Mesothelial cell of epicardium (in vitro differentiated cells): Measurements from ENCODE around the gene GPANK1. TPM values are rescaled to one million over a fixed set of nuclear protein-coding genes. Genes with fewer than 3 reads are reported as not detected.

Source experiments
- DNase-seq, 2 experiments: peaks; one replicate each; pipeline ENCODE4 v3.0.0; 2021; ENCODE audit warnings: low spot score in 2 of 2; ENCODE audit not compliant: unreplicated experiment in 2 of 2
- H3K27ac Mint-ChIP-seq: 2 replicates; pipeline ENCODE4 v1.8.0; 2021; ENCODE audit warnings: mixed read lengths
- H3K27me3 Mint-ChIP-seq: 2 replicates; pipeline ENCODE4 v1.8.0; 2021; ENCODE audit warnings: low read depth, mixed read lengths
- H3K36me3 Mint-ChIP-seq: 2 replicates; pipeline ENCODE4 v1.8.0; 2021; ENCODE audit warnings: mixed read lengths
- H3K4me1 Mint-ChIP-seq: 2 replicates; pipeline ENCODE4 v1.8.0; 2021; ENCODE audit warnings: mixed read lengths
- H3K4me3 Mint-ChIP-seq: 2 replicates; pipeline ENCODE4 v1.8.0; 2021; ENCODE audit warnings: mild to moderate bottlenecking, moderate library complexity, mixed read lengths
- H3K9me3 Mint-ChIP-seq: 2 replicates; pipeline ENCODE4 v1.8.0; 2021; ENCODE audit warnings: mixed read lengths
- CTCF ChIP-seq: fragments of 200-600 bp; sonication (generic); IDR thresholded peaks from one replicate; pipeline ENCODE4 v1.5.0; 2021; ENCODE audit warnings: antibody characterized with exemption; ENCODE audit not compliant: unreplicated experiment
- microRNA-seq: library from miRNA; unstranded; fragments of <30 nt; microRNA quantifications from one replicate; pipeline ENCODE4 v1.2.0, GENCODE V29; 2021; ENCODE audit warnings: inconsistent platforms, mixed read lengths
- total RNA-seq: library from RNA; stranded (reverse); gene quantifications from 3 replicates; pipeline ENCODE4 v1.2.1, GENCODE V29; 2021

The GPANK1 gene
- total RNA-seq, 1 donor from 2014 or later: 14.8 TPM

- no peaks in the 10 kb centered on the region for H3K9me3 Mint-ChIP-seq
- peaks cover 35% of the 10 kb centered on the region for H3K4me1 Mint-ChIP-seq
- no peak overlapping the region for H3K4me3 Mint-ChIP-seq
- no peaks in the 10 kb centered on the region for H3K36me3 Mint-ChIP-seq
- H3K27me3 Mint-ChIP-seq: no peaks in the 10 kb centered on the region
- no peak for TF ChIP-seq CTCF
- peak overlapping the region; percentile 21 for H3K27ac Mint-ChIP-seq
- DNase-seq: no peak
These were observed 50.6 kb downstream of the GPANK1 start for GRCh38 chr6:31614075-31614619.

Small RNA genes within 50 kb of the gene (microRNA-seq; reads per million reads assigned to microRNA genes)
- gene MIR4646: 2.9 reads per million, percentile 3 among the genes with 10 or more reads in this experiment
- 3.2 reads per million, percentile 6 among the genes with 10 or more reads in this experiment for gene MIR6832

Other genes starting within 250 kb of the GPANK1 start
- 0.31 TPM in 1 of 3 replicates, not detected in the others for gene MICB, start 166.9 kb downstream of the GPANK1 start, total RNA-seq
- gene MCCD1, start 136.0 kb downstream of the GPANK1 start, total RNA-seq: not detected in 3 replicates
- 635 to 649 TPM (median 647 TPM) in 3 replicates for gene DDX39B, start 123.0 kb downstream of the GPANK1 start, total RNA-seq
- gene ATP6V1G2, start 118.4 kb downstream of the GPANK1 start, total RNA-seq: 2.2 to 2.7 TPM (median 2.5 TPM) in 3 replicates
- gene NFKBIL1, start 117.4 kb downstream of the GPANK1 start, total RNA-seq: 27.7 to 28.2 TPM (median 28.1 TPM) in 3 replicates
- gene LTA, start 92.7 kb downstream of the GPANK1 start, total RNA-seq: 0.16 to 0.18 TPM in 2 of 3 replicates, not detected in the other
- 0.52 to 0.60 TPM (median 0.60 TPM) in 3 replicates for gene TNF, start 89.4 kb downstream of the GPANK1 start, total RNA-seq
- gene LTB, start 82.6 kb downstream of the GPANK1 start, total RNA-seq: 0.32 TPM in 1 of 3 replicates, not detected in the others
- gene LST1, start 78.7 kb downstream of the GPANK1 start, total RNA-seq: 0.60 to 0.77 TPM in 2 of 3 replicates, not detected in the other
- gene NCR3, start 72.0 kb downstream of the GPANK1 start, total RNA-seq: not detected in 3 replicates
- 5.1 to 6.0 TPM (median 5.1 TPM) in 3 replicates for gene AIF1, start 49.8 kb downstream of the GPANK1 start, total RNA-seq
- gene PRRC2A, start 44.3 kb downstream of the GPANK1 start, total RNA-seq: 273 to 290 TPM (median 288 TPM) in 3 replicates
- gene BAG6, start 12.3 kb downstream of the GPANK1 start, total RNA-seq: 327 to 338 TPM (median 338 TPM) in 3 replicates
- 2.4 to 3.4 TPM (median 3.1 TPM) in 3 replicates for gene APOM, start 9.1 kb downstream of the GPANK1 start, total RNA-seq
- gene C6orf47, start 4.2 kb downstream of the GPANK1 start, total RNA-seq: 19.0 to 19.3 TPM (median 19.2 TPM) in 3 replicates
- 155 to 157 TPM (median 157 TPM) in 3 replicates for gene CSNK2B, start 1.1 kb upstream of the GPANK1 start, total RNA-seq
- gene LY6G5B, start 5.0 kb upstream of the GPANK1 start, total RNA-seq: 34.2 to 37.5 TPM (median 36.5 TPM) in 3 replicates
- 1.5 to 2.3 TPM (median 2.3 TPM) in 3 replicates for gene LY6G5C, start 16.1 kb upstream of the GPANK1 start, total RNA-seq
- 54.1 to 55.4 TPM (median 54.6 TPM) in 3 replicates for gene ABHD16A, start 38.3 kb upstream of the GPANK1 start, total RNA-seq
- gene LY6G6F, start 41.9 kb upstream of the GPANK1 start, total RNA-seq: not detected in 3 replicates
- 0.67 to 1.8 TPM (median 0.82 TPM) in 3 replicates for gene LY6G6D, start 50.4 kb upstream of the GPANK1 start, total RNA-seq
- 0.89 to 1.4 TPM (median 1.3 TPM) in 3 replicates for gene LY6G6C, start 56.7 kb upstream of the GPANK1 start, total RNA-seq
- 0.16 to 0.33 TPM (median 0.25 TPM) in 3 replicates for gene MPIG6B, start 58.4 kb upstream of the GPANK1 start, total RNA-seq
- 142 to 144 TPM (median 143 TPM) in 3 replicates for gene DDAH2, start 64.3 kb upstream of the GPANK1 start, total RNA-seq
- gene CLIC1, start 71.5 kb upstream of the GPANK1 start, total RNA-seq: 133 to 139 TPM (median 136 TPM) in 3 replicates
- 38.6 to 48.2 TPM (median 42.9 TPM) in 3 replicates for gene MSH5, start 75.0 kb upstream of the GPANK1 start, total RNA-seq
- 8.7 to 12.8 TPM (median 11.6 TPM) in 3 replicates for gene SAPCD1, start 97.7 kb upstream of the GPANK1 start, total RNA-seq
- 1.5 to 1.8 TPM (median 1.6 TPM) in 3 replicates for gene VWA7, start 112.3 kb upstream of the GPANK1 start, total RNA-seq
- gene VARS1, start 130.8 kb upstream of the GPANK1 start, total RNA-seq: 82.8 to 90.4 TPM (median 83.8 TPM) in 3 replicates
- gene LSM2, start 142.0 kb upstream of the GPANK1 start, total RNA-seq: 55.8 to 58.2 TPM (median 57.0 TPM) in 3 replicates
- 1.7 to 2.2 TPM (median 2.1 TPM) in 3 replicates for gene HSPA1L, start 150.3 kb upstream of the GPANK1 start, total RNA-seq
- 61.3 to 70.1 TPM (median 61.7 TPM) in 3 replicates for gene HSPA1A, start 150.5 kb upstream of the GPANK1 start, total RNA-seq
- gene HSPA1B, start 162.7 kb upstream of the GPANK1 start, total RNA-seq: 105 to 109 TPM (median 108 TPM) in 3 replicates
- 23.2 to 24.7 TPM (median 24.4 TPM) in 3 replicates for gene NEU1, start 197.8 kb upstream of the GPANK1 start, total RNA-seq
- 0.40 to 0.94 TPM (median 0.66 TPM) in 3 replicates for gene SLC44A4, start 214.0 kb upstream of the GPANK1 start, total RNA-seq
- 127 to 135 TPM (median 129 TPM) in 3 replicates for gene EHMT2, start 232.7 kb upstream of the GPANK1 start, total RNA-seq
- 35.3 to 37.1 TPM (median 35.9 TPM) in 3 replicates for gene ZBTB12, start 237.1 kb upstream of the GPANK1 start, total RNA-seq